K562 (cell line): ENCODE results near the gene ZDHHC5. TPM values are rescaled to one million over a fixed set of nuclear protein-coding genes. Genes with fewer than 3 reads are reported as not detected.
A peak's percentile ranks its signal among the peaks of the same experiment; 100 is the strongest.

Source experiments
- CEBPB ChIP-seq: fragments of 450-650 bp; IDR thresholded peaks from 2 replicates; pipeline ENCODE4 v1.6.1; 2016; ENCODE audit warnings: missing genetic modification characterization, missing compliant biosample characterization
- DDX20 ChIP-seq: fragments of 450-650 bp; IDR thresholded peaks from 2 replicates; pipeline ENCODE4 v1.6.1; 2016; ENCODE audit warnings: missing genetic modification characterization, low read depth, mild to moderate bottlenecking, missing compliant biosample characterization, moderate library complexity
- MTF1 ChIP-seq: fragments of 250-450 bp; sonication (Bioruptor Pico); IDR thresholded peaks from 2 replicates; pipeline ENCODE4 v1.9.0; 2021; ENCODE audit warnings: moderate library complexity, mild to moderate bottlenecking, inconsistent platforms, borderline replicate concordance
- PRPF4 ChIP-seq: fragments of 200-400 bp; formaldehyde crosslinking; IDR thresholded peaks from one replicate; pipeline ENCODE4 v1.6.1; 2017; ENCODE audit warnings: low read length, low read depth, mild to moderate bottlenecking; ENCODE audit not compliant: insufficient read depth, poor library complexity, severe bottlenecking
- RBFOX2 ChIP-seq: fragments of 200-400 bp; formaldehyde crosslinking; IDR thresholded peaks from 2 replicates; pipeline ENCODE4 v1.6.1; 2017; ENCODE audit warnings: low read depth, mild to moderate bottlenecking, low read length, moderate library complexity
- SMARCB1 ChIP-seq: IDR thresholded peaks from 2 replicates; pipeline ENCODE4 v1.6.1; 2011; ENCODE audit warnings: improper control_type of control experiment, low read depth; ENCODE audit not compliant: insufficient read length
- SMARCC2 ChIP-seq: fragments of 450-650 bp; IDR thresholded peaks from 2 replicates; pipeline ENCODE4 v1.6.1; 2017; ENCODE audit warnings: antibody characterized with exemption, moderate library complexity, mild to moderate bottlenecking, low read depth
- ZNF184 ChIP-seq: sonication (generic); formaldehyde crosslinking; IDR thresholded peaks from 2 replicates; pipeline ENCODE4 v1.5.0; 2020; ENCODE audit warnings: missing genetic modification reagents
- ZNF354B ChIP-seq: fragments of 250-450 bp; sonication (Bioruptor Pico); IDR thresholded peaks from 2 replicates; pipeline ENCODE4 v1.4.0; 2020
- ZNF444 ChIP-seq: fragments of 250-450 bp; sonication (Bioruptor Pico); IDR thresholded peaks from 2 replicates; pipeline ENCODE4 v1.4.0; 2020; ENCODE audit warnings: mild to moderate bottlenecking, moderate library complexity
- ZNF586 ChIP-seq: fragments of 450-650 bp; formaldehyde crosslinking; conservative IDR thresholded peaks from 2 replicates; pipeline ENCODE4 v1.4.0; 2020; ENCODE audit warnings: mild to moderate bottlenecking, moderate library complexity
- ZZZ3 ChIP-seq: fragments of 450-650 bp; IDR thresholded peaks from 2 replicates; pipeline ENCODE4 v1.6.1; 2016; ENCODE audit warnings: antibody characterized with exemption, mild to moderate bottlenecking, moderate library complexity
- polyA plus RNA-seq, 8 experiments: library from polyadenylated mRNA; depleted of rRNA in 4 of 8; stranded (reverse) in 5 of 8; unstranded in 3 of 8; fragments of >200 nt; fragmentation: Nextera tagmentation in 2 of 8; fragmentation: Illumina TruSeq in 1 of 8; extraction: Ambion mirVana in 2 of 8; extraction: Trizol in 1 of 8; gene quantifications; 2 replicates each; pipeline versions ENCODE4 v1.2.1 to v1.2.3, GENCODE V29; 2011 to 2014; ENCODE audit warnings: inconsistent platforms in 1 of 8, missing spikeins in 1 of 8
- total RNA-seq, 7 experiments: library from RNA; depleted of rRNA in 6 of 7; stranded (reverse); fragments of >200 nt in 6 of 7; fragmentation: Illumina TruSeq in 2 of 7; extraction: Trizol in 2 of 7; gene quantifications; 2 replicates each; pipeline versions ENCODE4 v1.2.1 to v1.2.3, GENCODE V29; 2011 to 2021; ENCODE audit warnings: low replicate concordance in 1 of 7
- TF ChIP-seq, protein P1 (sequence below): fragments of 250-450 bp; sonication (Bioruptor Pico); IDR thresholded peaks from 2 replicates; pipeline ENCODE4 v1.4.0; 2020
- TF ChIP-seq, protein P2 (sequence below), 2 experiments: fragments of 250-450 bp in 1 of 2; fragments of 450-650 bp in 1 of 2; sonication (Bioruptor Pico) in 1 of 2; IDR thresholded peaks; 2 replicates each; pipeline versions ENCODE4 v1.6.1 to v1.8.0; 2016 to 2021; ENCODE audit warnings: mild to moderate bottlenecking in 2 of 2, moderate library complexity in 2 of 2, missing compliant biosample characterization in 1 of 2, missing genetic modification characterization in 1 of 2
- TF ChIP-seq, protein P3 (sequence below), 2 experiments: fragments of 450-650 bp in 1 of 2; IDR thresholded peaks; 2 replicates each; pipeline ENCODE4 v1.6.1; 2011 to 2017; ENCODE audit warnings: low read depth in 2 of 2, antibody characterized with exemption in 1 of 2, borderline replicate concordance in 1 of 2, low read length in 1 of 2, mild to moderate bottlenecking in 1 of 2, mixed read lengths in 1 of 2; ENCODE audit not compliant: control insufficient read depth in 1 of 2

ZDHHC5 gene
- total and polyA plus RNA-seq, 9 of the 15 experiments (the other 6 are each of a cell fraction or from before 2014, with no cell fraction given), result 3.8 to 64.2 (median 35.9) TPM

DNA sequence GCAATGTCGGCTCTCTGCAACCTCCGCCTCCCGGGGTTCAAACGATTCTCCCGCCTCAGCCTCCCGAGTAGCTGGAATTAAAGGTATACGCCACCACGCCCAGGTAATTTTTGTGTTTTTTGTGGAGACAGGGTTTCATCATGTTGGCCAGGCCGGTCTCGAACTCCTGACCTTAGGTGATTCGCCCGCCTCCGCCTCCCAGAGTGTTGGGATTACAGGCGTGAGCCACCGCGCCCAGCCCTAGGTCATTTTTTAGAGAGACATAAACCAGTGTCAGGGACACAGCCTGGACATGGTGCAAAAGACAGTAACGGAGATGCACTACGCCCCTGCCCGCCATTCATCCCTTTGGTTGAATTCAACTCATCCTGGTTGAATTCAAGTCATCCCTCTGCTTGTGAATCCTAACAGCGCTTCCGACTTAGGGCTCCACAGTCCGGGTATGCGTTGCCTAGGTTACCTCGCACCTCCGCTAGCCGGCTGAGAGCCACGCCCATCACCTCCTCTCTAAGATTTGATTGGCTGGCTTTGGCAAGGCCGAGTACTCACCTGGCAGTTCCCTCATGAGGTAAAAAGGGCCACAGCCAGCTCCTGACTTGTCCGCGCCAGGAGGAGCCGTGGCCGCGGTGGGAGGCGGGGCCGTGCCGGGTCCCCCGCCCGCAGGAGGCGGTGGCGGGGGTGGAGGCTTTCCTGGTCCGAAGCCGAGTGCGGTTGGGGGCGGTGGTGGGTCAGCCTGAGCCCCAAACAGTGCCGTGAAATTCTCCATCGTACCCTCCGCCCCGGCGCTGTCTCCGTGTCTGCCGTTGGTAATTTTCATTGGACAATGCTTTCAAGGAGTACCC lies 43.7 kb downstream of the ZDHHC5 start, which contains the start of gene MED19 (continued):
- TF ChIP-seq ZNF354B (no peak), MTF1 (CRISPR knock-in tag) (no peak), DDX20 (tag) (no peak), CEBPB (tag) (peak; percentile 53; the same call in 1 of the 2 replicates), ZNF586 (CRISPR knock-in tag) (no peak), RBFOX2 (peak; percentile 81), ZNF444 (no peak), ZNF184 (CRISPR knock-in tag) (no peak), PRPF4 (no peak), SMARCB1 (no peak), SMARCC2 (no peak), ZZZ3 (no peak)
- TF ChIP-seq, protein P1, sequence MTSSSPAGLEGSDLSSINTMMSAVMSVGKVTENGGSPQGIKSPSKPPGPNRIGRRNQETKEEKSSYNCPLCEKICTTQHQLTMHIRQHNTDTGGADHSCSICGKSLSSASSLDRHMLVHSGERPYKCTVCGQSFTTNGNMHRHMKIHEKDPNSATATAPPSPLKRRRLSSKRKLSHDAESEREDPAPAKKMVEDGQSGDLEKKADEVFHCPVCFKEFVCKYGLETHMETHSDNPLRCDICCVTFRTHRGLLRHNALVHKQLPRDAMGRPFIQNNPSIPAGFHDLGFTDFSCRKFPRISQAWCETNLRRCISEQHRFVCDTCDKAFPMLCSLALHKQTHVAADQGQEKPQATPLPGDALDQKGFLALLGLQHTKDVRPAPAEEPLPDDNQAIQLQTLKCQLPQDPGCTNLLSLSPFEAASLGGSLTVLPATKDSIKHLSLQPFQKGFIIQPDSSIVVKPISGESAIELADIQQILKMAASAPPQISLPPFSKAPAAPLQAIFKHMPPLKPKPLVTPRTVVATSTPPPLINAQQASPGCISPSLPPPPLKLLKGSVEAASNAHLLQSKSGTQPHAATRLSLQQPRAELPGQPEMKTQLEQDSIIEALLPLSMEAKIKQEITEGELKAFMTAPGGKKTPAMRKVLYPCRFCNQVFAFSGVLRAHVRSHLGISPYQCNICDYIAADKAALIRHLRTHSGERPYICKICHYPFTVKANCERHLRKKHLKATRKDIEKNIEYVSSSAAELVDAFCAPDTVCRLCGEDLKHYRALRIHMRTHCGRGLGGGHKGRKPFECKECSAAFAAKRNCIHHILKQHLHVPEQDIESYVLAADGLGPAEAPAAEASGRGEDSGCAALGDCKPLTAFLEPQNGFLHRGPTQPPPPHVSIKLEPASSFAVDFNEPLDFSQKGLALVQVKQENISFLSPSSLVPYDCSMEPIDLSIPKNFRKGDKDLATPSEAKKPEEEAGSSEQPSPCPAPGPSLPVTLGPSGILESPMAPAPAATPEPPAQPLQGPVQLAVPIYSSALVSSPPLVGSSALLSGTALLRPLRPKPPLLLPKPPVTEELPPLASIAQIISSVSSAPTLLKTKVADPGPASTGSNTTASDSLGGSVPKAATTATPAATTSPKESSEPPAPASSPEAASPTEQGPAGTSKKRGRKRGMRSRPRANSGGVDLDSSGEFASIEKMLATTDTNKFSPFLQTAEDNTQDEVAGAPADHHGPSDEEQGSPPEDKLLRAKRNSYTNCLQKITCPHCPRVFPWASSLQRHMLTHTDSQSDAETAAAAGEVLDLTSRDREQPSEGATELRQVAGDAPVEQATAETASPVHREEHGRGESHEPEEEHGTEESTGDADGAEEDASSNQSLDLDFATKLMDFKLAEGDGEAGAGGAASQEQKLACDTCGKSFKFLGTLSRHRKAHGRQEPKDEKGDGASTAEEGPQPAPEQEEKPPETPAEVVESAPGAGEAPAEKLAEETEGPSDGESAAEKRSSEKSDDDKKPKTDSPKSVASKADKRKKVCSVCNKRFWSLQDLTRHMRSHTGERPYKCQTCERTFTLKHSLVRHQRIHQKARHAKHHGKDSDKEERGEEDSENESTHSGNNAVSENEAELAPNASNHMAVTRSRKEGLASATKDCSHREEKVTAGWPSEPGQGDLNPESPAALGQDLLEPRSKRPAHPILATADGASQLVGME (CRISPR knock-in tag), result no peak
- TF ChIP-seq, protein P2, sequence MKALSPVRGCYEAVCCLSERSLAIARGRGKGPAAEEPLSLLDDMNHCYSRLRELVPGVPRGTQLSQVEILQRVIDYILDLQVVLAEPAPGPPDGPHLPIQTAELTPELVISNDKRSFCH (CRISPR knock-in tag; IDR thresholded peaks at IDR 0.05), result no peak
- TF ChIP-seq, protein P2 (tag; IDR thresholded peaks at IDR 0.05), result no peak
- TF ChIP-seq, protein P3, sequence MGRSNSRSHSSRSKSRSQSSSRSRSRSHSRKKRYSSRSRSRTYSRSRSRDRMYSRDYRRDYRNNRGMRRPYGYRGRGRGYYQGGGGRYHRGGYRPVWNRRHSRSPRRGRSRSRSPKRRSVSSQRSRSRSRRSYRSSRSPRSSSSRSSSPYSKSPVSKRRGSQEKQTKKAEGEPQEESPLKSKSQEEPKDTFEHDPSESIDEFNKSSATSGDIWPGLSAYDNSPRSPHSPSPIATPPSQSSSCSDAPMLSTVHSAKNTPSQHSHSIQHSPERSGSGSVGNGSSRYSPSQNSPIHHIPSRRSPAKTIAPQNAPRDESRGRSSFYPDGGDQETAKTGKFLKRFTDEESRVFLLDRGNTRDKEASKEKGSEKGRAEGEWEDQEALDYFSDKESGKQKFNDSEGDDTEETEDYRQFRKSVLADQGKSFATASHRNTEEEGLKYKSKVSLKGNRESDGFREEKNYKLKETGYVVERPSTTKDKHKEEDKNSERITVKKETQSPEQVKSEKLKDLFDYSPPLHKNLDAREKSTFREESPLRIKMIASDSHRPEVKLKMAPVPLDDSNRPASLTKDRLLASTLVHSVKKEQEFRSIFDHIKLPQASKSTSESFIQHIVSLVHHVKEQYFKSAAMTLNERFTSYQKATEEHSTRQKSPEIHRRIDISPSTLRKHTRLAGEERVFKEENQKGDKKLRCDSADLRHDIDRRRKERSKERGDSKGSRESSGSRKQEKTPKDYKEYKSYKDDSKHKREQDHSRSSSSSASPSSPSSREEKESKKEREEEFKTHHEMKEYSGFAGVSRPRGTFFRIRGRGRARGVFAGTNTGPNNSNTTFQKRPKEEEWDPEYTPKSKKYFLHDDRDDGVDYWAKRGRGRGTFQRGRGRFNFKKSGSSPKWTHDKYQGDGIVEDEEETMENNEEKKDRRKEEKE (IDR thresholded peaks at IDR 0.05; ENCODE audit: borderline replicate concordance in 1 of 2, control insufficient read depth in 1 of 2, low read depth in 2 of 2, low read length in 1 of 2), result no peak
